GM18498 (cell line): ENCODE measurements around the gene RAPGEF2.

Experiments
- ATAC-seq: cut with Tn5 transposase; IDR thresholded peaks from one replicate; pipeline ENCODE4 v1.9.1; 2021; ENCODE audit warnings: mild to moderate bottlenecking, moderate library complexity; ENCODE audit not compliant: unreplicated experiment

RAPGEF2 gene

GRCh38 chr4:159269956-159270355, 167.1 kb downstream of the RAPGEF2 start:
- ATAC-seq, result no peak

- ATAC-seq, result no peak
These were observed 169.0 kb downstream of the RAPGEF2 start for GRCh38 chr4:159271856-159272255.

GRCh38 chr4:159272273-159273140, 169.6 kb downstream of the RAPGEF2 start:
- ATAC-seq, result no peak

DNA sequence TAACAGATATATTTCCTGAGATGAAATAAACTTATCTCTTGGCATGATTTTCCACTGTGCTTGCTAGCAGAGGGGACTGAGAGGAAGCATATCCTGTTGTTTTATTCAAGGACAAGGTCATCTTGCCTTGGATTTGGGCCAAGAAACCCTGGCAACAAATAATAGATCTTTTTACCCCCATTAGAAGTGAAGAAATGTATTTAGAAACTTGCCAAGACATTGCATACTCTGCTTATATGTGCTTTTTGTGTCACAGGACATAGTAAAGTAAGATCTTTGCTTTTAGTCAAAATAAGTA, 170.2 kb downstream of the RAPGEF2 start:
- no peak for ATAC-seq

GRCh38 chr4:159273841-159274240, 171.0 kb downstream of the RAPGEF2 start:
- ATAC-seq, result no peak

DNA sequence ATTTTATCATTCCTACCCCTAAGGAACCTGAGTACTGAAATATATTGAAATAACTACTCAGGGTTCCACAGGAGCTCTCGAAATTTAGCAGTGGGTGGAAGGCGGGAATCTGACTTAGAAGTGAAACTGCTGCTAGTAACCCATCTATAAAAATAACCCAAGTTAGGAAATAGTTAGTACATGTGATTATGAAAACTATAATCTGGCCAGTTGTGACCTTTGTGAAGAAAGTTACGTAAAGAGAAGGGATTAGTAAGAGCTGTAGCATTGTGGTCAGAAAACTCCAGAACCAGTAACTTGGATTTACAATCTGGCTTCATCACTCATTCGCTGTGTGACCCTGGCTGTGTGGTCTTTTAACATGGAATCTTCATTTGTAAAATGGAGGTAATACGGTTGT, 175.5 kb downstream of the RAPGEF2 start:
- ATAC-seq, result no peak

DNA sequence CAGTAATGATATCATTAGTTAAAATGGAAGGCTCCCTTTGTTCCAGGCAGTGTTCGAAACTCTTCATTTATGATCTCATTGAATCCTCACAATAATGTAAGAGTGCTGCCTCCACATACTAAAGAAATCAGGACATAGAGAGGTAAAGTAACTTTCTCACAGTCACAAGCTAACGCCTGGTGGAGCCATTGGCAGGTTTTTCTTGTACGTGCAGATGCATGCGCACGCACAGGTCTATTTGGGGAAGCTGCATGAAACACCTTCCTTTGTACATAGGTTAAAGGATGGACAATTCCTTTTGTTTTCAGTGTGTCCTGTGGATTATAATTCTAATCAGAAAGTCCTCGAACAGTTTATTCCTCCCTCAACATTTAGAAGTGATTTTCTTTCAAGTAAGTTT, 176.2 kb downstream of the RAPGEF2 start:
- no peak for ATAC-seq

DNA sequence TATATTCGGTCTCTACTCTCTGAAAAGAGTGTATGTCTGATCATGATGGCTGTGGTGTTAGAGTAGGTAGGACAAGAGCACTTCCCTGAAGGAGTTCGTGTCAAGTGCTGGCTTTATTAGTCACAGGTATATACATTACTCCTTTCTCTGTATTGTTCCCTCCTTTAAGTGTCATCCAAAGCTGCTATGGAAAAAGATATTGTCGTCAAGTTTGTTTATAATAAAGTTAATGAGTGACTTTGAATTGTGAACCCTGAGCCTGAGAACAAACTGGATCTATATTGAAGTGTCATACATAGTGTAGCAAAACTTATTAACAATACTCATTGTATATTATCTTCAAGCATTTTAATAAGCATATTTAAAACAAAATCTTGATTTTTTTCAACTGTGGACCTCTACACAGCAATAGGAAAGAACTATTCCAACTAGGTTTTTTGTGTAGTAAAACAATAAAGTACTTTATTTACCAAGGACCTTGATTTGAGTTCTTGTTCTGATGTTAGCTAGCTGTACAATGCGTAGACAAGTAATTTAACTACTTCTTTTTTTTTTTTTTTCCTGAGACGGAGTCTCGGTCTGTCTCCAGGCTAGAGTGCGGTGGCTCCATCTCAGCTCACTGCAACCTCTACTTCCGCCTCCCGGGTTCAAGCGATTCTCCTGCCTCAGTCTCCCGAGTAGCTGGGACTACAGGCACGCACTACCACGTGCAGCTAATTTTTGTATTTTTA, 177.7 kb downstream of the RAPGEF2 start:
- no peak for ATAC-seq

- no peak for ATAC-seq
These were observed 178.9 kb downstream of the RAPGEF2 start for GRCh38 chr4:159281771-159282170.

DNA sequence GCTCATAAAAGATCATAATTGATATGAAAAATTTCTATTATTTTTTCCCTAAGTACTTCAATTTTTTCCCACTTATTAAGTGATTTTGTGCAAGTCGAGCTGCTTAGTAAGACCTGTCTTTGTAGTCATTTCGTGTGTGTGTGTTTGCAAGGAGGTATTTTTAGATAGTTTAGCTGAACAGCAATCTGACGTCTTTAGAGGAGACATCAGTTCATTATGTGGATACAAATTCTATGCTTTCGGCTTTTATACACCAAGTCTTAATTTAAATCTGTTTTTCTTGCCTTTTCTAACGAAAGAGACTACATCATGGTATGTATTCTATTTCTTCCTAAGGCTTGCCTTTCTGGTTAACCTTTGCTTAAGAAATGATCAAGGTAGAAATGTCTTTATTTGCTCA, 179.4 kb downstream of the RAPGEF2 start:
- no peak for ATAC-seq

GRCh38 chr4:159282944-159283343, 180.1 kb downstream of the RAPGEF2 start:
- ATAC-seq, result no peak

DNA sequence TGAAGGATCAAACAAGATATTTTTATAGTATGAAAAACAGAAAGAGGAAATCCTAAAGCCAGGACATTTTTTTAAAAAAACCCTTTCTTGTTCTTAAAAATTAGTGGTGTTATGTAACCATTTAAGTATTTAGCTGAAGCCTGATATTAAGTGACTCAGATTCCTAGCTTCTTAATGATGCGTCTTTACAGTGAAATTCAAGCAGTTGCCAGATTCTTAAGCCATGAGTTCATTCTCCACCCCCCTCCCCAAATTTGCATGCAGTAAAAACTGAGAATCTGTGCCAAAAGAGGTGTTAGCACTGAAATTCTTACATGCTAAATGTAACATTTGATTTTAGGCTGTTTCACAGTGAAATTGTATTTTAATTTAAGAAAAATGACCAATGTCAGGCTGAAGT, 180.8 kb downstream of the RAPGEF2 start:
- no peak for ATAC-seq

DNA sequence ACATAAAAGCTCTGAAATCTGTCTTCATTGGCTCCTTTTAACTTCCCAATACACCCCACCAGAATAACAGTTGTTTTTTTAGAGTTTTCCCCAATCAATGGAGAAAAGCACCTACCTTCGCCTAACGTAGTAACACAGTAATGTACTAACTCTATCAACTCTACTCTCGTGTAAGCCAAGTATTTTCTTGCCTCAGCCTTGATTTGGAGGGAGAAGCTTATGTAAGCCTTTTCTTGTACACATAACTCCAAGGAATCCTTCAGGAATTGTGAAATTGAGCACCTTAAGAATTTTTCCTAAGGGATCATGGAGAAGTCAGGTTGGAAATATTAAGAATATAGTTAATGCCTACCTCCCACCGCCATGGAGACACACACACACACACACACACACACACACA, 181.2 kb downstream of the RAPGEF2 start:
- ATAC-seq, result no peak

DNA sequence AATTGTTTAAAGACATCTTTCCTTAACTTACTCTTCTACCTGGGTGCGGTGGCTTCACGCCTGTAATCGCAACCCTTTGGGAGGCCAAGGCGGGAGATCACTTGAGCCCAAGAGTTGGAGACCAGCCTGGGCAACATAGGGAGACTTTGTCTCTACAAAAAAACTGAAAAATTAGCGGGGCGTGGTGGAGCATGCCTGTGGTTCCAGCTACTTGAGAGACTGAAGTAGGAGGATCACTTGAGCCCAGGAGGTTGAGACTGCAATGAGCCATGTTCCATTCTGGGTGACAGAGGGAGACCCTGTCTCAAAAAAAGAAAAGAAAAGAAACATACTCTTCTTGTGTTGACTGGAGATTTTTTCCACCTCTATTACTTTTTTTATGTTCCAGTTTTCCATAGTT, 181.9 kb downstream of the RAPGEF2 start:
- no peak for ATAC-seq

- no peak for ATAC-seq
These were observed 184.9 kb downstream of the RAPGEF2 start for GRCh38 chr4:159287767-159288166.

- ATAC-seq, result no peak
These were observed 186.8 kb downstream of the RAPGEF2 start for GRCh38 chr4:159289682-159290081.

DNA sequence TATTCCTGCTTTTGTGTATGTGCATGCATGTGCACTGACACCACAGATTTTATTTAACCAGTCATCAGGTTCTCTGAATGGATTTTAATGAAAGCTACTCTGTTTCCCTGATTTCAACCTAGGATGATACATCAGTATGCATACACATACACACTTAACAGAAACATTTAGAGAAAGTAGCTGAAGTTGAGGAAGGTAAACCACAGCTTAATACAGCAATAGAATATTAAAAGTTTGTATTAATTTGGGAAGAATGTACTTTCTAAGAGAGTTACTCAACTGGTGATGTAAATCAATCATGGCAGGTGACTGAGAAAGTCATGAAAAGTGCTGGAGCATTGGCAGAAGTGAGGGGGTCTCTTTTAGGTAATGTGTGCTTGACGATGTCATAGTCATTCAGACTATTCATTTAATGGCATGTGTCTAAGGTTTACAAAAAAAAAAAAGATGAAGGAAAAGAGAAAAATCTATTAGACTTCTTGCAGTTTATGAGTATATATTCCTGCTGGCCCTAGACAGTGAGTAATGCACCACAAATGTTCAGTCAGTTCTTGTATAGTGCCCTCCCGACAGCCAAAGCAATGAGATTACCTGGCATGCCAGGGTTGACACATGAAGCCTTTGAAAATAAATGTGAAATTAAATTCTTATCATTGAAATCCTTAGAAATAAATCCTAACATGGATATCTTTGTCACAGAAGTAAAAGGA, 187.6 kb downstream of the RAPGEF2 start:
- ATAC-seq, result no peak

GRCh38 chr4:159291176-159291575, 188.3 kb downstream of the RAPGEF2 start:
- ATAC-seq, result no peak

DNA sequence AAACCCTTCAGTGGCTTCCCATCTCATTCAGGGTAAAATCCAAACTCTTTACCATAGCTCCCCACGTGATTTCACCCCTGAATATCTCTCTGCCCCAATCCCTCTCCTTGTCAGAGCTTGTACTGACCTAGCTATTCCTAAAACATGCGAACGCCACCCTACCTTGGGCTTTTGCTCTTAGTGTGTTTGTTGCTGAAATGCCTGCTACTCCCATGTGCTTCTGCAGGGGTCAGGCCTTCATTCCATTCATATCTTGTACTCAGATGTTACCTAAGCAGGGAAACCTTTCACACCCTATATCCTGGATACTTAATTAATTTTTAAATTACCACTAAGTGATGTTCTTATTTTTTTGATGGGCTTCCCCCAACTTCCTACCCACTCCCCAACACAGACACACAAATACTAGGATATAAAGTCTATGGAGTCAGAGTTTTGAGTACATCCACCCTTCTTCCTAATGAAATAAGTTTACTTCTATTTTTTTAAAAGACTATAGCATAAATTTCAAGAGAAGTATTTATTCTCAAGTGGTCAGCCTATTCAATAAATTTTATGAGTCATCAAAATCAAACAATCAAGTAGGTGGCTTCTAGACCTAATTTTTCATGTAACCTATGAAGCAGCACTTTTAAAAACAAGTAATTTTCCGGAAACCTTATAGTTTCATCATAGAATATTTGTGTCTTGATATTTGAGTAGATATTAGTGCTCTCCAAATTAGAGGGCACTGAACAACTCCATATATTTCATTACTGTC, 189.4 kb downstream of the RAPGEF2 start:
- ATAC-seq, result no peak

DNA sequence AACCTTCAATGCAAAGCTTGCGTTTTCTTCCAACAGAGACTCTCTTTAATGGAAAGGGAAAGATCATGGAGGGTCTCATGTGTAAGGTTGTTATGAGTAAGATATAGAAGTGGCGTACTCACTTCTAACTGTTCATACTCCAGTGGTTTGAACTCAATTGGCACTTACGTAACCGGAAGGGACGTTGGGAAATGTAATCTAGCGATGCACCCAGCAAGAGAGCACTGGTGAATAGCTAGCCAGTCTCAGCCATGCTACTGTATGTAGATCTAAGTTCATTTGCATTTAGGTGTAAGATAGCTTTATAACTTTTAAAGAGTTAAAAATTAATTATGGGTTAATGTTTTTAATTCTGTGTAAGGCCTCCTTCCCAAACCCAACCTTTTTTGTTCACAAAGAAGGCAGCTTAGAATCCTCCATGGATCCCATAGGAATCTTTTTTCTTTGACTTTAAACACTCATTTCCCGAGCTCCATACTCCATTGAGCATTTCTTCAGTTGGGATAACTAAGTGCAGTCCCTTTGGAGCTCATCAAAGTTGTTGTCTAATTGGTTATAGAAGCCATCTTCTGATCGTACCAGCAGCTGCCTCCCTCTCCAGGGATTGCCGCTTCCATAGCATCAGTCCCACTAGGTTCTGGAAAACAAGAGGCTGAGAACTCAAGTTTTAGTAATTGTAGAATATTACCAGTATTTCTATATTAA, 191.1 kb downstream of the RAPGEF2 start:
- ATAC-seq, result no peak

DNA sequence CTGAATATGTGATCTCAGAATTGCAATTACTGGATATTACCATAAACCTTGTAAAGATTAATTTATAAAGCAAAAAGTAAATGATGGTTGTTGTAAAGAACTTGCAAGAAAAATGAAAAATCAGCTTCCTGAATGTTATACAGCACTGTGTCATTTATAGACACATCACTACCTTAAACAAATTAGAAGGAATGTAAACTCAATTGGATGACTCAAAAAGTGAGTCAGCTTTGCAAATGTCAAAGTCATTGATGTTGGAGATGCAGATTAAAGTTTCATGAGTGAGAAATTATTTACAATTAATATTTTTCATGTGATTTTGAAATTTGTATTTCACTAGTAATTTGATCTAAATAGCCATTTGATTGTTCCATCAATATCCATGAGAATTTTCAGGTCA, 193.2 kb downstream of the RAPGEF2 start:
- ATAC-seq, result no peak
